Endothelial cell of umbilical vein (primary cell): ENCODE data around the gene PLOD2. TPM values are rescaled to one million over a fixed set of nuclear protein-coding genes. Genes with fewer than 3 reads are reported as not detected.

Experiments
- BruUV-seq: library from RNA; stranded (reverse); fragments of 400-500 nt; replicated peaks from 2 replicates; lab custom pipeline; 2021; lab: Mats Ljungman, UMichigan
- CTCF ChIA-PET: fragments of 300-600, 350-600 bp; sonication (Branson Sonifier 250); formaldehyde crosslinking; loops from one replicate; lab custom pipeline; 2021; ENCODE audit warnings: antibody characterized with exemption, inconsistent platforms; lab: Charles Lee
- POLR2A ChIA-PET: fragments of 300-600, 350-600 bp; sonication (Branson Sonifier 250); formaldehyde crosslinking; loops from one replicate; lab custom pipeline; 2021; ENCODE audit warnings: antibody characterized with exemption, inconsistent platforms; lab: Charles Lee
- DNase-seq: peaks from one replicate; pipeline ENCODE4 v3.0.0-alpha.2; 2011; ENCODE audit warnings: low read depth, low spot score
- FAIRE-seq: peaks from 2 replicates; lab custom pipeline; 2011; peaks lifted over from hg19 to GRCh38; lab: Jason Lieb, UNC
- H2AFZ ChIP-seq: 2 replicates; pipeline ENCODE4 v1.6.0; 2012; ENCODE audit warnings: low read depth, low read length, control low read depth, inconsistent platforms
- H3K27ac ChIP-seq: 2 replicates; pipeline ENCODE4 v1.5.1; 2011; ENCODE audit warnings: low read depth, mild to moderate bottlenecking, control low read depth, low read length, moderate library complexity; ENCODE audit not compliant: insufficient read depth
- H3K27me3 ChIP-seq, 2 experiments: 2 replicates each; pipeline versions ENCODE4 v1.6.0 to v1.6.1; 2011; ENCODE audit warnings: low read length in 2 of 2, mixed read lengths in 1 of 2; ENCODE audit not compliant: control insufficient read depth in 2 of 2, insufficient read depth in 2 of 2
- H3K36me3 ChIP-seq, 2 experiments: 2 replicates in 1 of 2; 3 replicates in 1 of 2; pipeline ENCODE4 v1.5.1; 2011; ENCODE audit warnings: low read length in 2 of 2, mild to moderate bottlenecking in 1 of 2, moderate library complexity in 1 of 2; ENCODE audit not compliant: control insufficient read depth in 2 of 2, insufficient read depth in 2 of 2; ENCODE audit errors: extremely low read depth in 1 of 2
- H3K4me1 ChIP-seq: 3 replicates; pipeline ENCODE4 v1.5.1; 2011; ENCODE audit warnings: mild to moderate bottlenecking, low read length; ENCODE audit not compliant: control insufficient read depth, insufficient read depth; ENCODE audit errors: extremely low read depth
- H3K4me2 ChIP-seq: 2 replicates; pipeline ENCODE4 v1.6.1; 2011; ENCODE audit warnings: low read length, control low read depth, mixed read lengths; ENCODE audit not compliant: insufficient read depth
- H3K4me3 ChIP-seq, 3 experiments: fragments of 200-600 bp in 1 of 3; sonication (generic), shearing (Covaris generic) in 1 of 3; replicated peaks in 1 of 3; 2 replicates each; pipeline ENCODE4 v1.5.1; 2011 to 2016; ENCODE audit warnings: control low read depth in 3 of 3, low read length in 3 of 3, mild to moderate bottlenecking in 2 of 3, inconsistent platforms in 1 of 3, low read depth in 1 of 3, moderate library complexity in 1 of 3; ENCODE audit not compliant: insufficient read depth in 1 of 3
- H3K79me2 ChIP-seq: 2 replicates; pipeline ENCODE4 v1.6.0; 2012; ENCODE audit warnings: low read length, inconsistent platforms; ENCODE audit not compliant: control insufficient read depth, insufficient read depth
- H3K9ac ChIP-seq: replicated peaks from 2 replicates; pipeline ENCODE3; 2011; ENCODE audit warnings: low read length, control low read depth; ENCODE audit not compliant: insufficient read depth; ENCODE audit errors: extremely low read depth
- H3K9me1 ChIP-seq: replicated peaks from 3 replicates; pipeline ENCODE4 v1.6.0; 2011; ENCODE audit warnings: mild to moderate bottlenecking, low read length; ENCODE audit not compliant: control insufficient read depth, insufficient read depth; ENCODE audit errors: extremely low read depth
- H3K9me3 ChIP-seq: replicated peaks from 2 replicates; pipeline ENCODE4 v1.5.1; 2012; ENCODE audit warnings: low read length, inconsistent platforms; ENCODE audit not compliant: control insufficient read depth, insufficient read depth
- H4K20me1 ChIP-seq: replicated peaks from 2 replicates; pipeline ENCODE3; 2011; ENCODE audit warnings: mild to moderate bottlenecking, low read length; ENCODE audit not compliant: control insufficient read depth, insufficient read depth; ENCODE audit errors: extremely low read depth
- EZH2 ChIP-seq: IDR thresholded peaks from 2 replicates; pipeline ENCODE4 v1.6.1; 2012; ENCODE audit warnings: borderline replicate concordance, low read depth, mild to moderate bottlenecking, moderate library complexity, low read length, inconsistent platforms; ENCODE audit not compliant: severe bottlenecking
- FOS ChIP-seq: IDR thresholded peaks from 2 replicates; pipeline ENCODE4 v1.6.1; 2011; ENCODE audit warnings: mild to moderate bottlenecking, low read length, moderate library complexity, borderline replicate concordance; ENCODE audit not compliant: insufficient read depth
- GATA2 ChIP-seq: IDR thresholded peaks from 2 replicates; pipeline ENCODE4 v1.7.0; 2011; ENCODE audit warnings: low read depth, mild to moderate bottlenecking, moderate library complexity, mixed read lengths, low read length; ENCODE audit not compliant: insufficient read length, insufficient read depth
- JUN ChIP-seq: IDR thresholded peaks from 2 replicates; pipeline ENCODE4 v1.6.1; 2011; ENCODE audit warnings: borderline replicate concordance, low read depth; ENCODE audit not compliant: insufficient read length, insufficient read depth
- MYC ChIP-seq: IDR thresholded peaks from one replicate; pipeline ENCODE4 v1.6.1; 2011; ENCODE audit warnings: mild to moderate bottlenecking, low read depth, low read length
- POLR2A ChIP-seq: IDR thresholded peaks from 2 replicates; pipeline ENCODE4 v1.6.1; 2012; ENCODE audit warnings: low read depth, mild to moderate bottlenecking, control low read depth, low read length
- POLR2AphosphoS5 ChIP-seq: IDR thresholded peaks from 2 replicates; pipeline ENCODE4 v1.6.1; 2012; ENCODE audit warnings: low read depth, mild to moderate bottlenecking, control low read depth, low read length, moderate library complexity; ENCODE audit not compliant: insufficient read depth
- dilution Hi-C: fragments of 300-500 bp; cut with MboI; formaldehyde crosslinking; loops from one replicate; pipeline ENCODE4 v1.15.0; 2019; ENCODE audit warnings: low sequenced_read_pairs; ENCODE audit not compliant: extremely low pct_ligation_motif_present
- intact Hi-C: fragments of 100-400 bp; cut with micrococcal nuclease; formaldehyde crosslinking; loops from one replicate; pipeline ENCODE4 v1.10.0; 2022
- polyA plus RNA-seq, 4 experiments: library from polyadenylated mRNA; depleted of rRNA in 3 of 4; stranded (reverse) in 3 of 4; unstranded in 1 of 4; fragments of >200 nt; gene quantifications; 2 replicates each; pipeline versions ENCODE4 v1.2.1 to v1.2.3, GENCODE V29; 2011 to 2012; ENCODE audit warnings: missing spikeins in 1 of 4
- total RNA-seq: library from RNA; stranded (reverse); gene quantifications from 2 replicates; pipeline ENCODE4 v1.2.3, GENCODE V29; 2021
- TF ChIP-seq, protein P1 (sequence below): IDR thresholded peaks from 2 replicates; pipeline ENCODE4 v1.6.1; 2011; ENCODE audit not compliant: insufficient read depth, insufficient read length
- TF ChIP-seq, protein P2 (sequence below), 2 donors: IDR thresholded peaks; 1 replicate in 1 of 2; 2 replicates in 1 of 2; pipeline ENCODE4 v1.5.1; 2011; ENCODE audit warnings: low read length in 2 of 2, mild to moderate bottlenecking in 2 of 2, moderate library complexity in 2 of 2, control low read depth in 1 of 2, inconsistent platforms in 1 of 2, low read depth in 1 of 2; ENCODE audit not compliant: insufficient read depth in 1 of 2; ENCODE audit errors: extremely low read depth in 1 of 2

PLOD2 gene
- total and polyA plus RNA-seq, 2 donors (not counting 3 experiments of a cell fraction or from before 2014, with no cell fraction given), result 36.1 to 193 TPM

DNA sequence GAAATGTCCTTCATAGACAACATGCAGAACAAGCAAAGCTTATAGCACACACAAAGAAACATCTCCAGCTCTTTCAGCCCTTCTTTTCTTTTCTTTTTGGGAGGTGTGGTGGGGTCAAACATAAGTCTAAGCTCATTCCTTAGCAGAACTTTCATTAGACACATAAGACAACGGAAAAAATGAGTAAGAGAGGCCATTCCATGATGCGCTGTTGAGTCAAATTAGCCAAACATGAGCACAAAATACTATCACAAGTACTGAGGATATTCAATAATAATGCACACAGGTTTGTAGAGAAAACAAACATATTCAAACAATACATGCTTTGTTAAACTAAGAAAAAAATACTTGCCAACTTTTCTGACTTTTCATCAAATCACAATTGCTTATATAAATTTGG lies 83.0 kb downstream of the PLOD2 start:
- ChIA-PET CTCF (interaction anchor here (0.8 to 3.4 kb wide), 7 partner anchors 9 to 249 kb away, joined by 3 to 14 read pairs (median 4); no protein-coding TSS in a partner anchor), POLR2A (no interaction called here)
- H3K9ac ChIP-seq, result no peak overlapping the region
- no peaks in the 10 kb centered on the region for H4K20me1 ChIP-seq
- H3K9me3 ChIP-seq, result no peaks in the 10 kb centered on the region
- H3K4me2 ChIP-seq, result no peak overlapping the region
- H3K4me1 ChIP-seq, result no peaks in the 10 kb centered on the region
- peaks cover 2 to 14% of the 10 kb centered on the region in 2 experiments for H3K36me3 ChIP-seq
- TF ChIP-seq JUN (no peak), POLR2A (no peak), GATA2 (no peak), POLR2AphosphoS5 (no peak), MYC (no peak), EZH2 (no peak)
- TF ChIP-seq, protein P1, sequence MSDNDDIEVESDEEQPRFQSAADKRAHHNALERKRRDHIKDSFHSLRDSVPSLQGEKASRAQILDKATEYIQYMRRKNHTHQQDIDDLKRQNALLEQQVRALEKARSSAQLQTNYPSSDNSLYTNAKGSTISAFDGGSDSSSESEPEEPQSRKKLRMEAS, result no peak
- FAIRE-seq (no peak), DNase-seq (no peak)
- no peak overlapping the region for H2AFZ ChIP-seq
- intact Hi-C loops, result no loop called here
- peaks cover 13% of the 10 kb centered on the region for H3K79me2 ChIP-seq
- no peaks in the 10 kb centered on the region for H3K27me3 ChIP-seq
- BruUV-seq, result no TSS peak
- H3K27ac ChIP-seq, result no peak overlapping the region
- H3K9me1 ChIP-seq, result no peaks in the 10 kb centered on the region
- H3K4me3 ChIP-seq, result no peak overlapping the region
- dilution Hi-C loops, result no loop called here

DNA sequence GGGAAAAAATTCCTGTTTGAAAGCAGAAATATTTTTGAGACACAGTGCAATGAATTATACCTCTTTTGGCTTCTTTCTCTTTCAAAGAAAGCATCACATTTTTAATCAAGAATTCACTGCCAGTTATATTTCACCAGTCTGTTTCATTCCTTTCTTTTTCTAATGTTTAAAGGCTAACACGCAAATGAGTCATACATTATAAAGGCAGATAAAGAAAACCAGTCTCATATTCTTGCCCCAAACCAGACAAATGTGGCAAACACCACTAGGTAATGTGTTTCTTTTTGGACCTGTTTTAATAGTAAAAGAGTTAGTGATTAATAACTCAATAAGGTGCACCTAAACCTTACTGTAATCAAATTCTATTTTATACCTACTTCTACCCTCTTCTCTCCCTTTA lies 83.8 kb downstream of the PLOD2 start:
- no peaks in the 10 kb centered on the region for H3K4me1 ChIP-seq
- no peaks in the 10 kb centered on the region for H4K20me1 ChIP-seq
- intact Hi-C loops, result no loop called here
- no peak overlapping the region for H3K4me2 ChIP-seq
- H3K27me3 ChIP-seq, result no peaks in the 10 kb centered on the region
- H3K4me3 ChIP-seq, result no peak overlapping the region
- CTCF ChIA-PET, result interaction anchor here (0.5 to 3.4 kb wide), 5 partner anchors 12 to 250 kb away, joined by 3 to 14 read pairs (median 4); no protein-coding TSS in a partner anchor
- peaks cover 13% of the 10 kb centered on the region for H3K79me2 ChIP-seq
- no peaks in the 10 kb centered on the region for H3K9me3 ChIP-seq
- TF ChIP-seq, protein P2, sequence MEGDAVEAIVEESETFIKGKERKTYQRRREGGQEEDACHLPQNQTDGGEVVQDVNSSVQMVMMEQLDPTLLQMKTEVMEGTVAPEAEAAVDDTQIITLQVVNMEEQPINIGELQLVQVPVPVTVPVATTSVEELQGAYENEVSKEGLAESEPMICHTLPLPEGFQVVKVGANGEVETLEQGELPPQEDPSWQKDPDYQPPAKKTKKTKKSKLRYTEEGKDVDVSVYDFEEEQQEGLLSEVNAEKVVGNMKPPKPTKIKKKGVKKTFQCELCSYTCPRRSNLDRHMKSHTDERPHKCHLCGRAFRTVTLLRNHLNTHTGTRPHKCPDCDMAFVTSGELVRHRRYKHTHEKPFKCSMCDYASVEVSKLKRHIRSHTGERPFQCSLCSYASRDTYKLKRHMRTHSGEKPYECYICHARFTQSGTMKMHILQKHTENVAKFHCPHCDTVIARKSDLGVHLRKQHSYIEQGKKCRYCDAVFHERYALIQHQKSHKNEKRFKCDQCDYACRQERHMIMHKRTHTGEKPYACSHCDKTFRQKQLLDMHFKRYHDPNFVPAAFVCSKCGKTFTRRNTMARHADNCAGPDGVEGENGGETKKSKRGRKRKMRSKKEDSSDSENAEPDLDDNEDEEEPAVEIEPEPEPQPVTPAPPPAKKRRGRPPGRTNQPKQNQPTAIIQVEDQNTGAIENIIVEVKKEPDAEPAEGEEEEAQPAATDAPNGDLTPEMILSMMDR (IDR thresholded peaks at IDR 0.05; ENCODE audit: extremely low read depth in 1 of 2, insufficient read depth in 1 of 2, low read depth in 1 of 2, low read length in 2 of 2), result no peak
- TF ChIP-seq FOS, result peak; percentile 14
- no TSS peak for BruUV-seq
- DNase-seq (no peak), FAIRE-seq (no peak)
- dilution Hi-C loops, result no loop called here
- no peaks in the 10 kb centered on the region for H3K9me1 ChIP-seq
- H3K36me3 ChIP-seq, result peaks cover 2 to 20% of the 10 kb centered on the region in 2 experiments
- POLR2A ChIA-PET, result no interaction called here
- H2AFZ ChIP-seq, result no peak overlapping the region
- no peak overlapping the region for H3K9ac ChIP-seq
- no peak overlapping the region for H3K27ac ChIP-seq
